GM23248 (cell line): ENCODE results near the gene RRP1. TPM values are rescaled to one million over a fixed set of nuclear protein-coding genes. Genes with fewer than 3 reads are reported as not detected.

Experiments
- DNase-seq: peaks from one replicate; pipeline ENCODE4 v3.0.0-alpha.2; 2015
- H2AFZ ChIP-seq: fragments of 200-600 bp; sonication (generic); 2 replicates; pipeline ENCODE4 v1.6.1; 2016; ENCODE audit warnings: antibody characterized with exemption
- H3F3A ChIP-seq: fragments of 200-600 bp; sonication (generic); 2 replicates; pipeline ENCODE4 v1.6.1; 2016; ENCODE audit warnings: mild to moderate bottlenecking, antibody characterized with exemption, mixed run types; ENCODE audit not compliant: insufficient read depth
- H3K27ac ChIP-seq: fragments of 200-600 bp; sonication (generic); 2 replicates; pipeline ENCODE4 v1.5.1; 2016; ENCODE audit warnings: mild to moderate bottlenecking
- H3K27me3 ChIP-seq: fragments of 200-600 bp; sonication (generic); replicated peaks from 2 replicates; pipeline ENCODE4 v1.6.1; 2016; ENCODE audit warnings: mild to moderate bottlenecking; ENCODE audit not compliant: insufficient read depth
- H3K36me3 ChIP-seq: fragments of 200-600 bp; sonication (generic); 2 replicates; pipeline ENCODE4 v1.6.1; 2016; ENCODE audit warnings: low read depth, mild to moderate bottlenecking
- H3K4me1 ChIP-seq: fragments of 200-600 bp; sonication (generic); 2 replicates; pipeline ENCODE4 v1.6.1; 2016; ENCODE audit warnings: mild to moderate bottlenecking; ENCODE audit not compliant: insufficient read depth
- H3K4me2 ChIP-seq: fragments of 200-600 bp; sonication (generic); one replicate; pipeline ENCODE4 v1.6.1; 2016; ENCODE audit warnings: mild to moderate bottlenecking; ENCODE audit not compliant: unreplicated experiment
- H3K4me3 ChIP-seq: fragments of 200-600 bp; sonication (generic); 2 replicates; pipeline ENCODE4 v1.5.1; 2016; ENCODE audit warnings: mild to moderate bottlenecking
- H3K79me2 ChIP-seq: fragments of 200-600 bp; sonication (generic); 2 replicates; pipeline ENCODE4 v1.6.1; 2016; ENCODE audit warnings: mild to moderate bottlenecking; ENCODE audit not compliant: insufficient read depth
- H3K9ac ChIP-seq: fragments of 200-600 bp; sonication (generic); 2 replicates; pipeline ENCODE4 v1.6.1; 2016; ENCODE audit warnings: mild to moderate bottlenecking
- H3K9me2 ChIP-seq: fragments of 200-600 bp; sonication (generic); 2 replicates; pipeline ENCODE4 v1.6.1; 2016; ENCODE audit warnings: mixed run types, mild to moderate bottlenecking, moderate library complexity; ENCODE audit not compliant: insufficient read depth
- H3K9me3 ChIP-seq: fragments of 200-600 bp; sonication (generic); one replicate; pipeline ENCODE4 v1.6.1; 2017; ENCODE audit warnings: low read depth
- H4K20me1 ChIP-seq: fragments of 200-600 bp; sonication (generic); 2 replicates; pipeline ENCODE4 v1.6.0; 2016; ENCODE audit not compliant: insufficient read depth
- EZH2 ChIP-seq: fragments of 200-600 bp; sonication (generic); IDR thresholded peaks from 2 replicates; pipeline ENCODE4 v1.6.1; 2018; ENCODE audit warnings: antibody characterized with exemption, mild to moderate bottlenecking; ENCODE audit not compliant: insufficient read depth, poor library complexity, severe bottlenecking
- EZH2phosphoT487 ChIP-seq: fragments of 200-600 bp; sonication (generic); IDR thresholded peaks from 2 replicates; pipeline ENCODE4 v1.6.1; 2018; ENCODE audit warnings: antibody characterized with exemption, moderate library complexity, mild to moderate bottlenecking, low read depth; ENCODE audit not compliant: insufficient read depth
- WGBS, 2 experiments: methylation state at CpG; one replicate each; pipeline ENCODE4 v1.1.6; 2015 to 2017; ENCODE audit warnings: low lambda C conversion rate in 2 of 2, low coverage in 1 of 2; ENCODE audit errors: missing lambda C conversion rate in 2 of 2; 5-methylcytosine and 5-hydroxymethylcytosine counted together
- in situ Hi-C: fragments of 300-500 bp; cut with MboI; formaldehyde crosslinking; loops from 2 replicates; pipeline ENCODE4 v1.15.0; 2020
- polyA plus RNA-seq: library from polyadenylated mRNA; unstranded; fragments of >200 nt; fragmentation: Nextera tagmentation; extraction: Ambion mirVana; gene quantifications from 2 replicates; pipeline ENCODE4 v1.2.1, GENCODE V29; 2016
- total RNA-seq: library from RNA; depleted of rRNA; stranded (reverse); fragments of >200 nt; shearing (Covaris generic); gene quantifications from 2 replicates; pipeline ENCODE4 v1.2.3, GENCODE V29; 2014

RRP1 gene
- total and polyA plus RNA-seq, 2 experiments from 2014 or later: 17.6 to 22.3 TPM

- Histone ChIP-seq H3K27me3 (no peaks in the 10 kb centered on the region), H3K36me3 (peaks cover 15% of the 10 kb centered on the region; the same call in 1 of the 2 replicates), H3K9me3 (no peaks in the 10 kb centered on the region), H3K79me2 (no peaks in the 10 kb centered on the region), H3K27ac (no peak overlapping the region), H3K4me3 (no peak overlapping the region), H4K20me1 (no peaks in the 10 kb centered on the region), H3F3A (no peaks in the 10 kb centered on the region), H3K9ac (no peak overlapping the region), H3K4me2 (no peak overlapping the region), H2AFZ (no peak overlapping the region), H3K9me2 (no peaks in the 10 kb centered on the region), H3K4me1 (no peaks in the 10 kb centered on the region)
- no peak for DNase-seq
- in situ Hi-C loops: no loop called here
- no peak for TF ChIP-seq EZH2
- TF ChIP-seq EZH2phosphoT487: no peak
- 86 to 88% methylated on average over 18 of the region's 18 CpGs for WGBS, 2 experiments
Measured at GRCh38 chr21:43758111-43758641, 31.2 kb upstream of the RRP1 start.

- Histone ChIP-seq H3K4me3 (no peak overlapping the region), H3K9me3 (no peaks in the 10 kb centered on the region), H3K36me3 (peaks cover 15% of the 10 kb centered on the region; the same call in 1 of the 2 replicates)
Measured at GRCh38 chr21:43758811-43759210, 30.6 kb upstream of the RRP1 start.

GRCh38 chr21:43759651-43760050 is 29.7 kb upstream of the RRP1 start:
- Histone ChIP-seq H3K4me2 (no peak overlapping the region), H3K36me3 (peaks cover 13% of the 10 kb centered on the region; the same call in 1 of the 2 replicates), H3K27me3 (no peaks in the 10 kb centered on the region), H3K9ac (no peak overlapping the region), H3K9me3 (no peaks in the 10 kb centered on the region), H3K4me1 (no peaks in the 10 kb centered on the region), H4K20me1 (no peaks in the 10 kb centered on the region), H2AFZ (no peak overlapping the region), H3K9me2 (no peaks in the 10 kb centered on the region), H3K79me2 (no peaks in the 10 kb centered on the region), H3F3A (no peaks in the 10 kb centered on the region), H3K27ac (no peak overlapping the region), H3K4me3 (no peak overlapping the region)
- in situ Hi-C loops: no loop called here
- no peak for DNase-seq
- no peak for TF ChIP-seq EZH2phosphoT487
- no peak for TF ChIP-seq EZH2
- WGBS, 2 experiments: 92 to 93% methylated on average over 19 of the region's 19 CpGs

More at GRCh38 chr21:43758811-43759210, 30.6 kb upstream of the RRP1 start:
- no peaks in the 10 kb centered on the region for H3K27me3 ChIP-seq
- H3K79me2 ChIP-seq: no peaks in the 10 kb centered on the region
- in situ Hi-C loops: no loop called here
- H3K4me1 ChIP-seq: no peaks in the 10 kb centered on the region
- H3K9me2 ChIP-seq: no peaks in the 10 kb centered on the region
- 81 to 85% methylated on average over 10 of the region's 10 CpGs for WGBS, 2 experiments
- H3K4me2 ChIP-seq: no peak overlapping the region
- no peaks in the 10 kb centered on the region for H4K20me1 ChIP-seq
- no peak overlapping the region for H3K27ac ChIP-seq
- H2AFZ ChIP-seq: no peak overlapping the region
- H3K9ac ChIP-seq: no peak overlapping the region
- no peak for TF ChIP-seq EZH2
- TF ChIP-seq EZH2phosphoT487: no peak
- DNase-seq: no peak
- H3F3A ChIP-seq: no peaks in the 10 kb centered on the region

GRCh38 chr21:43760391-43760958 is 28.9 kb upstream of the RRP1 start:
- WGBS, 2 experiments: 91% methylated on average over 22 of the region's 22 CpGs

More at GRCh38 chr21:43760391-43760958, 28.9 kb upstream of the RRP1 start:
- DNase-seq: no peak
- Histone ChIP-seq H3K4me2 (no peak overlapping the region), H3K27me3 (no peaks in the 10 kb centered on the region), H3K9ac (no peak overlapping the region), H3K9me3 (no peaks in the 10 kb centered on the region), H4K20me1 (no peaks in the 10 kb centered on the region), H2AFZ (no peak overlapping the region), H3F3A (no peaks in the 10 kb centered on the region), H3K79me2 (no peaks in the 10 kb centered on the region), H3K27ac (no peak overlapping the region), H3K4me3 (no peak overlapping the region), H3K4me1 (no peaks in the 10 kb centered on the region), H3K9me2 (no peaks in the 10 kb centered on the region), H3K36me3 (peaks cover 11% of the 10 kb centered on the region; the same call in 1 of the 2 replicates)
- in situ Hi-C loops: no loop called here
- TF ChIP-seq EZH2phosphoT487 (no peak), EZH2 (no peak)
